Measurements from ENCODE around the gene ANKS1B.
"Not testable (repeated sequence)": the region's sequence is repeated elsewhere in the genome, so short reads cannot be mapped to it uniquely, and the experiment has no call there.

Gene ANKS1B

GRCh38 chr12:99800605-99801004, 184.1 kb downstream of the ANKS1B start:
- in situ Hi-C loops (cut with MboI; ENCODE audit: low sequenced_read_pairs, unreplicated experiment): no loop called here
- TF ChIP-seq CTCF (IDR thresholded peaks at IDR 0.05; ENCODE audit: borderline replicate concordance, control extremely low read depth, extremely low read depth, insufficient read depth, missing control alignments): no peak
- no peak for DNase-seq (ENCODE audit: low spot score)

- in situ Hi-C loops (cut with MboI; ENCODE audit: low sequenced_read_pairs, unreplicated experiment); DNase-seq (ENCODE audit: low spot score): not testable (repeated sequence)
These were observed 186.8 kb downstream of the ANKS1B start for GRCh38 chr12:99797931-99798330.

- TF ChIP-seq CTCF (IDR thresholded peaks at IDR 0.05; ENCODE audit: borderline replicate concordance, control extremely low read depth, extremely low read depth, insufficient read depth, missing control alignments): no peak
- DNase-seq (ENCODE audit: low spot score): no peak
- in situ Hi-C loops (cut with MboI; ENCODE audit: low sequenced_read_pairs, unreplicated experiment): no loop called here
These were observed 201.3 kb downstream of the ANKS1B start for GRCh38 chr12:99783421-99783820.

GRCh38 chr12:99772274-99772673, 212.5 kb downstream of the ANKS1B start:
- no peak for DNase-seq (ENCODE audit: low spot score)
- no peak for TF ChIP-seq CTCF (IDR thresholded peaks at IDR 0.05; ENCODE audit: borderline replicate concordance, control extremely low read depth, extremely low read depth, insufficient read depth, missing control alignments)
- in situ Hi-C loops (cut with MboI; ENCODE audit: low sequenced_read_pairs, unreplicated experiment): no loop called here

- no peak for DNase-seq (ENCODE audit: low spot score)
- TF ChIP-seq CTCF (IDR thresholded peaks at IDR 0.05; ENCODE audit: borderline replicate concordance, control extremely low read depth, extremely low read depth, insufficient read depth, missing control alignments): no peak
- in situ Hi-C loops (cut with MboI; ENCODE audit: low sequenced_read_pairs, unreplicated experiment): no loop called here
These were observed 213.1 kb downstream of the ANKS1B start for GRCh38 chr12:99771659-99772058.

- DNase-seq (ENCODE audit: low spot score): no peak
- TF ChIP-seq CTCF (IDR thresholded peaks at IDR 0.05; ENCODE audit: borderline replicate concordance, control extremely low read depth, extremely low read depth, insufficient read depth, missing control alignments): no peak
These were observed 215.2 kb downstream of the ANKS1B start for GRCh38 chr12:99769396-99769980.

GRCh38 chr12:99768758-99769157, 216.0 kb downstream of the ANKS1B start:
- in situ Hi-C loops (cut with MboI; ENCODE audit: low sequenced_read_pairs, unreplicated experiment): loop anchor here (10.0 kb wide), 1 partner anchor 384 kb away; no protein-coding TSS in a partner anchor
- TF ChIP-seq CTCF (IDR thresholded peaks at IDR 0.05; ENCODE audit: borderline replicate concordance, control extremely low read depth, extremely low read depth, insufficient read depth, missing control alignments): no peak
- DNase-seq (ENCODE audit: low spot score): no peak

More at GRCh38 chr12:99769396-99769980, 215.2 kb downstream of the ANKS1B start:
- in situ Hi-C loops (cut with MboI; ENCODE audit: low sequenced_read_pairs, unreplicated experiment): loop anchor here (10.0 kb wide), 1 partner anchor 385 kb away; no protein-coding TSS in a partner anchor

Measured in GM13976 (cell line).